Measurements from ENCODE around the gene CACNA1C. TPM values are rescaled to one million over a fixed set of nuclear protein-coding genes. Genes with fewer than 3 reads are reported as not detected.

The CACNA1C gene
- total and polyA plus RNA-seq, 10 of the 15 experiments (the other 5 are each of a cell fraction or from before 2014, with no cell fraction given) = under 0.01 to 0.15 (median 0.09) TPM; not detected in 5

- TF ChIP-seq IRF5 (IDR thresholded peaks at IDR 0.05; ENCODE audit: borderline replicate concordance) (no peak), ZNF217 (IDR thresholded peaks at IDR 0.05) (no peak), MTA3 (IDR thresholded peaks at IDR 0.05; ENCODE audit: borderline replicate concordance, low read length) (no peak), ESRRA (IDR thresholded peaks at IDR 0.05; ENCODE audit: low read length) (no peak), DPF2 (IDR thresholded peaks at IDR 0.05) (no peak), JUND (IDR thresholded peaks at IDR 0.05; ENCODE audit: low read depth, low read length) (no peak), STAT3 (IDR thresholded peaks at IDR 0.05; ENCODE audit: low read depth, low read length) (no peak), MEF2B (IDR thresholded peaks at IDR 0.05; ENCODE audit: partially characterized antibody, poor library complexity, severe bottlenecking) (no peak), EP300 (IDR thresholded peaks at IDR 0.05; ENCODE audit: borderline replicate concordance in 1 of 2, control insufficient read depth in 1 of 2, low read depth in 2 of 2, low read length in 2 of 2) (no peak)
Observed at GRCh38 chr12:2211119-2211518, 158.3 kb downstream of the CACNA1C start (continued).

- ATAC-seq (no peak), FAIRE-seq (no peak), DNase-seq (ENCODE audit: low read depth, low spot score) (no peak)
- H3K9me3 ChIP-seq (replicated peaks; ENCODE audit: control insufficient read depth, insufficient read depth, low read length) = no peaks in the 10 kb centered on the region
- no peaks in the 10 kb centered on the region for H3K36me3 ChIP-seq (ENCODE audit: control insufficient read depth in 2 of 2, insufficient read depth in 2 of 2, low read length in 1 of 2)
- WGBS (ENCODE audit: insufficient coverage, insufficient replicate concordance, low lambda C conversion rate, missing lambda C conversion rate) = 67% methylated on average over 1 of the region's 1 CpG
- no peaks in the 10 kb centered on the region for H3K4me1 ChIP-seq (ENCODE audit: control insufficient read depth, insufficient read depth, low read length)
- POLR2A ChIA-PET = no interaction called here
- no TSS peak for BruUV-seq (replicated peaks)
- H3K27ac ChIP-seq (ENCODE audit: control insufficient read depth, insufficient read depth) = no peak overlapping the region
- no peaks in the 10 kb centered on the region; a peak in 2 of 4 replicates for H3K27me3 ChIP-seq (replicated peaks in 1 of 2; ENCODE audit: control insufficient read depth in 2 of 2, insufficient read depth in 2 of 2, low read length in 1 of 2)
- SMC1A ChIA-PET (ENCODE audit: uncharacterized antibody, unreplicated experiment) = no interaction called here
- H3K4me2 ChIP-seq (ENCODE audit: control insufficient read depth, insufficient read depth) = no peak overlapping the region
- H3K79me2 ChIP-seq (ENCODE audit: control insufficient read depth, insufficient read depth, low read length) = no peaks in the 10 kb centered on the region
- no peak overlapping the region for H3K9ac ChIP-seq (ENCODE audit: control insufficient read depth, insufficient read depth, low read length)
- no peak overlapping the region for H2AFZ ChIP-seq (ENCODE audit: control insufficient read depth, low read depth, low read length)
- intact Hi-C loops (cut with micrococcal nuclease; ENCODE audit: unreplicated experiment) = no loop called here
- in situ Hi-C loops (cut with MboI) = no loop called here
- RAD21 ChIA-PET (ENCODE audit: unreplicated experiment) = no interaction called here
- H4K20me1 ChIP-seq (ENCODE audit: control insufficient read depth, insufficient read depth) = no peaks in the 10 kb centered on the region
- peak; percentile 47; the same call in 1 of the 2 replicates for TF ChIP-seq SPI1 (IDR thresholded peaks at IDR 0.05; ENCODE audit: borderline replicate concordance, insufficient read depth, low read depth, low read length)
- no peak for TF ChIP-seq ZNF217 (IDR thresholded peaks at IDR 0.05)
- no peak for TF ChIP-seq HDAC6 (IDR thresholded peaks at IDR 0.05; ENCODE audit: unreplicated experiment)
- CTCF ChIA-PET = interaction anchor here (1.6 kb wide), 1 partner anchor 78 kb away, joined by 6 read pairs; no protein-coding TSS in a partner anchor
- no peak overlapping the region for H3K4me3 ChIP-seq
Observed at GRCh38 chr12:2212537-2212936, 159.8 kb downstream of the CACNA1C start.

All from GM12878 (cell line).